Lower lobe of right lung (tissue), 2 donors: Measurements from ENCODE around the gene RNF213. TPM values are rescaled to one million over a fixed set of nuclear protein-coding genes. Genes with fewer than 3 reads are reported as not detected.

Experiments
- ATAC-seq, 2 donors: fragments of 200-7000 bp; cut with Tn5 transposase; one replicate each; pipeline ENCODE4 v1.9.1; 2020 to 2022; ENCODE audit warnings: mild to moderate bottlenecking in 2 of 2, moderate library complexity in 2 of 2
- DNase-seq: peaks from one replicate; pipeline ENCODE4 v3.0.0-alpha.2; 2020
- H3K27ac ChIP-seq: fragments of 200-600 bp; one replicate; pipeline ENCODE4 v1.8.0; 2022
- H3K27me3 ChIP-seq: fragments of 200-600 bp; one replicate; pipeline ENCODE4 v1.8.0; 2022; ENCODE audit warnings: low read depth
- H3K36me3 ChIP-seq: fragments of 200-600 bp; one replicate; pipeline ENCODE4 v1.8.0; 2022; ENCODE audit warnings: mild to moderate bottlenecking
- H3K4me1 ChIP-seq: fragments of 200-600 bp; one replicate; pipeline ENCODE4 v1.8.0; 2022
- H3K4me3 ChIP-seq: fragments of 200-600 bp; one replicate; pipeline ENCODE4 v1.8.0; 2022; ENCODE audit warnings: mild to moderate bottlenecking
- H3K9me3 ChIP-seq: fragments of 200-600 bp; one replicate; pipeline ENCODE4 v1.8.0; 2022
- CTCF ChIP-seq: fragments of 200-600 bp; IDR thresholded peaks from one replicate; pipeline ENCODE4 v1.8.0; 2022; ENCODE audit warnings: antibody characterized with exemption, mild to moderate bottlenecking
- intact Hi-C: fragments of 100-400 bp; cut with DNase I; formaldehyde crosslinking; loops from one replicate; pipeline ENCODE4 v1.11.0; 2022
- total RNA-seq: library from RNA; stranded (reverse); fragmentation: NEBNext Ultra II Directional; extraction: Animal tissue kit (Norgen Biotek cat#: 25700); gene quantifications from one replicate; pipeline ENCODE4 v1.2.1, GENCODE V29; 2021
- donor health status: DM: no; HTN: yes; CAD: no; lungs with severe emphysema.

RNF213 gene
- total RNA-seq, 1 donor from 2014 or later = 300 TPM

GRCh38 chr17:80331820-80332219 is 71.2 kb downstream of the RNF213 start:
- Histone ChIP-seq H3K4me1 (no peaks in the 10 kb centered on the region), H3K27me3 (no peaks in the 10 kb centered on the region), H3K27ac (no peak overlapping the region), H3K9me3 (no peaks in the 10 kb centered on the region), H3K36me3 (peaks cover 100% of the 10 kb centered on the region), H3K4me3 (no peak overlapping the region)
- ATAC-seq (no peak), DNase-seq (no peak)
- intact Hi-C loops = no loop called here
- TF ChIP-seq CTCF = no peak

GRCh38 chr17:80337195-80337895 is 76.7 kb downstream of the RNF213 start:
- no peak for ATAC-seq
- no peak for DNase-seq
- no peak for TF ChIP-seq CTCF
- no peaks in the 10 kb centered on the region for H3K9me3 ChIP-seq
- no peaks in the 10 kb centered on the region for H3K27me3 ChIP-seq
- H3K36me3 ChIP-seq = peaks cover 100% of the 10 kb centered on the region
- intact Hi-C loops = no loop called here
- no peaks in the 10 kb centered on the region for H3K4me1 ChIP-seq
- no peak overlapping the region for H3K4me3 ChIP-seq
- H3K27ac ChIP-seq = no peak overlapping the region

- Histone ChIP-seq H3K4me1 (no peaks in the 10 kb centered on the region), H3K27me3 (no peaks in the 10 kb centered on the region), H3K9me3 (no peaks in the 10 kb centered on the region), H3K36me3 (peaks cover 98% of the 10 kb centered on the region), H3K4me3 (no peak overlapping the region), H3K27ac (no peak overlapping the region)
- no peak for ATAC-seq
- no peak for DNase-seq
- no peak for TF ChIP-seq CTCF
- intact Hi-C loops = no loop called here
Measured at GRCh38 chr17:80339118-80339517, 78.5 kb downstream of the RNF213 start.

- no peak for TF ChIP-seq CTCF
- no peak overlapping the region for H3K4me3 ChIP-seq
- no peak for DNase-seq
- peak in 1 of 2 donors; percentile 18 for ATAC-seq
- no peak overlapping the region for H3K27ac ChIP-seq
- H3K9me3 ChIP-seq = no peaks in the 10 kb centered on the region
- intact Hi-C loops = no loop called here
- no peaks in the 10 kb centered on the region for H3K27me3 ChIP-seq
- no peaks in the 10 kb centered on the region for H3K4me1 ChIP-seq
- H3K36me3 ChIP-seq = peaks cover 98% of the 10 kb centered on the region
Measured at GRCh38 chr17:80339731-80340456, 79.2 kb downstream of the RNF213 start.

- DNase-seq (no peak), ATAC-seq (no peak)
- no peaks in the 10 kb centered on the region for H3K4me1 ChIP-seq
- no peaks in the 10 kb centered on the region for H3K27me3 ChIP-seq
- intact Hi-C loops = no loop called here
- H3K9me3 ChIP-seq = no peaks in the 10 kb centered on the region
- no peak overlapping the region for H3K4me3 ChIP-seq
- no peak for TF ChIP-seq CTCF
- no peak overlapping the region for H3K27ac ChIP-seq
- H3K36me3 ChIP-seq = peaks cover 98% of the 10 kb centered on the region
Measured at GRCh38 chr17:80345321-80345720, 84.7 kb downstream of the RNF213 start.
